Epithelial cell of prostate (primary cell): ENCODE results near the gene DIPK1A.

Experiments
- DNase-seq: peaks from one replicate; pipeline ENCODE4 v3.0.0-alpha.2; 2011; ENCODE audit warnings: low read depth, low spot score
- H3K27ac ChIP-seq: fragments of 450-650 bp; 2 replicates; pipeline ENCODE4 v1.5.1; 2017; ENCODE audit warnings: mild to moderate bottlenecking

DIPK1A gene

GRCh38 chr1:92956254-92957029, 4.8 kb downstream of the DIPK1A start:
- no peak overlapping the region for H3K27ac ChIP-seq

GRCh38 chr1:92953491-92953890, 7.8 kb downstream of the DIPK1A start:
- DNase-seq = no peak
- no peak overlapping the region for H3K27ac ChIP-seq

More at GRCh38 chr1:92956254-92957029, 4.8 kb downstream of the DIPK1A start:
- DNase-seq = no peak

GRCh38 chr1:92952714-92953113, 8.5 kb downstream of the DIPK1A start:
- no peak for DNase-seq
- no peak overlapping the region for H3K27ac ChIP-seq

- no peak for DNase-seq
Observed at GRCh38 chr1:92951141-92951582, 10.1 kb downstream of the DIPK1A start.

GRCh38 chr1:92949937-92950817, 11.1 kb downstream of the DIPK1A start:
- peak overlapping the region; percentile 81 for H3K27ac ChIP-seq
- DNase-seq = no peak

More at GRCh38 chr1:92951141-92951582, 10.1 kb downstream of the DIPK1A start:
- peak overlapping the region; percentile 81 for H3K27ac ChIP-seq

- no peak for DNase-seq
- H3K27ac ChIP-seq = no peak overlapping the region
Observed at GRCh38 chr1:92948071-92948470, 13.2 kb downstream of the DIPK1A start.

- DNase-seq = no peak
- no peak overlapping the region for H3K27ac ChIP-seq
Observed at GRCh38 chr1:92945748-92946270, 15.5 kb downstream of the DIPK1A start.

- no peak overlapping the region for H3K27ac ChIP-seq
- no peak for DNase-seq
Observed at GRCh38 chr1:92944901-92945747, 16.1 kb downstream of the DIPK1A start.

GRCh38 chr1:92943502-92943847, 17.8 kb downstream of the DIPK1A start:
- H3K27ac ChIP-seq = no peak overlapping the region
- no peak for DNase-seq

- no peak for DNase-seq
- H3K27ac ChIP-seq = no peak overlapping the region
Observed at GRCh38 chr1:92940541-92940940, 20.7 kb downstream of the DIPK1A start.

- DNase-seq = no peak
- no peak overlapping the region for H3K27ac ChIP-seq
Observed at GRCh38 chr1:92937731-92938130, 23.5 kb downstream of the DIPK1A start.

GRCh38 chr1:92936865-92937264, 24.4 kb downstream of the DIPK1A start:
- DNase-seq = no peak

GRCh38 chr1:92934395-92935378, 26.6 kb downstream of the DIPK1A start:
- no peak for DNase-seq

More at GRCh38 chr1:92936865-92937264, 24.4 kb downstream of the DIPK1A start:
- H3K27ac ChIP-seq = no peak overlapping the region

GRCh38 chr1:92933459-92933858, 27.8 kb downstream of the DIPK1A start:
- peak overlapping the region; percentile 43 for H3K27ac ChIP-seq

More at GRCh38 chr1:92934395-92935378, 26.6 kb downstream of the DIPK1A start:
- H3K27ac ChIP-seq = peak overlapping the region; percentile 43

GRCh38 chr1:92931691-92932090, 29.6 kb downstream of the DIPK1A start:
- H3K27ac ChIP-seq = no peak overlapping the region
- DNase-seq = no peak

More at GRCh38 chr1:92933459-92933858, 27.8 kb downstream of the DIPK1A start:
- DNase-seq = peak; percentile 27

GRCh38 chr1:92929461-92929860, 31.8 kb downstream of the DIPK1A start:
- H3K27ac ChIP-seq = no peak overlapping the region
- DNase-seq = no peak

GRCh38 chr1:92927870-92928269, 33.4 kb downstream of the DIPK1A start:
- H3K27ac ChIP-seq = no peak overlapping the region
- DNase-seq = no peak

- no peak for DNase-seq
- no peak overlapping the region for H3K27ac ChIP-seq
Observed at GRCh38 chr1:92926873-92927272, 34.4 kb downstream of the DIPK1A start.

- H3K27ac ChIP-seq = no peak overlapping the region
- DNase-seq = no peak
Observed at GRCh38 chr1:92924501-92924900, 36.8 kb downstream of the DIPK1A start.
